Trophoblast cell (in vitro differentiated cells and primary cell): Measurements from ENCODE around the gene GTF2F2.
A peak's percentile ranks its signal among the peaks of the same experiment; 100 is the strongest.

Source experiments
- DNase-seq, 2 donors: peaks; one replicate each; pipeline ENCODE4 v3.0.0-alpha.2; 2016
- H2AFZ ChIP-seq: 2 replicates; pipeline ENCODE4 v1.6.1; 2013; ENCODE audit warnings: low read length, moderate library complexity, mild to moderate bottlenecking; ENCODE audit not compliant: insufficient read depth, poor library complexity
- H2AK5ac ChIP-seq: 2 replicates; pipeline ENCODE4 v1.6.1; 2013; ENCODE audit warnings: mild to moderate bottlenecking, low read length
- H2BK120ac ChIP-seq: 2 replicates; pipeline ENCODE4 v1.6.1; 2013; ENCODE audit warnings: low read length, mild to moderate bottlenecking, moderate library complexity; ENCODE audit not compliant: insufficient read depth, poor library complexity
- H2BK12ac ChIP-seq: 2 replicates; pipeline ENCODE4 v1.6.1; 2013; ENCODE audit warnings: mild to moderate bottlenecking, low read length, moderate library complexity
- H2BK5ac ChIP-seq: 2 replicates; pipeline ENCODE4 v1.6.1; 2013; ENCODE audit warnings: low read length, low read depth, moderate library complexity, mild to moderate bottlenecking; ENCODE audit not compliant: poor library complexity
- H3K14ac ChIP-seq: 2 replicates; pipeline ENCODE4 v1.6.1; 2013; ENCODE audit warnings: mild to moderate bottlenecking, low read length
- H3K18ac ChIP-seq: 2 replicates; pipeline ENCODE4 v1.6.1; 2013; ENCODE audit warnings: mild to moderate bottlenecking, low read length
- H3K23ac ChIP-seq: 2 replicates; pipeline ENCODE4 v1.6.1; 2013; ENCODE audit warnings: low read length
- H3K27ac ChIP-seq: 2 replicates; pipeline ENCODE4 v1.5.1; 2013; ENCODE audit warnings: low read depth, mild to moderate bottlenecking, inconsistent platforms, low read length, moderate library complexity
- H3K27me3 ChIP-seq: 2 replicates; pipeline ENCODE4 v1.6.1; 2013; ENCODE audit warnings: inconsistent platforms, mild to moderate bottlenecking, low read length, moderate library complexity; ENCODE audit not compliant: insufficient read depth
- H3K36me3 ChIP-seq, 2 experiments: 1 replicate in 1 of 2; 2 replicates in 1 of 2; pipeline ENCODE4 v1.6.1; 2013; ENCODE audit warnings: low read length in 2 of 2, mild to moderate bottlenecking in 2 of 2, moderate library complexity in 1 of 2; ENCODE audit not compliant: insufficient read depth in 2 of 2, control insufficient read depth in 1 of 2
- H3K4ac ChIP-seq: 2 replicates; pipeline ENCODE4 v1.6.1; 2013; ENCODE audit warnings: low read depth, mild to moderate bottlenecking, low read length, moderate library complexity
- H3K4me1 ChIP-seq, 2 experiments: 1 replicate in 1 of 2; 2 replicates in 1 of 2; pipeline ENCODE4 v1.6.1; 2013; ENCODE audit warnings: low read length in 2 of 2, mild to moderate bottlenecking in 2 of 2, moderate library complexity in 1 of 2; ENCODE audit not compliant: insufficient read depth in 2 of 2, control insufficient read depth in 1 of 2
- H3K4me2 ChIP-seq: 2 replicates; pipeline ENCODE4 v1.6.1; 2013; ENCODE audit warnings: inconsistent platforms, mild to moderate bottlenecking, low read length, moderate library complexity
- H3K4me3 ChIP-seq: 2 replicates; pipeline ENCODE4 v1.5.1; 2013; ENCODE audit warnings: mild to moderate bottlenecking, low read depth, low read length, inconsistent platforms
- H3K79me1 ChIP-seq: one replicate; pipeline ENCODE4 v1.6.1; 2013; ENCODE audit warnings: low read length
- H3K79me2 ChIP-seq: 2 replicates; pipeline ENCODE4 v1.6.1; 2013; ENCODE audit warnings: low read length, mild to moderate bottlenecking; ENCODE audit not compliant: control insufficient read depth, insufficient read depth, poor library complexity
- H3K9ac ChIP-seq: 2 replicates; pipeline ENCODE4 v1.6.1; 2013; ENCODE audit warnings: mild to moderate bottlenecking, low read length
- H3K9me3 ChIP-seq: 2 replicates; pipeline ENCODE4 v1.6.1; 2013; ENCODE audit warnings: low read depth, mild to moderate bottlenecking, control low read depth, inconsistent platforms, low read length; ENCODE audit not compliant: insufficient read depth
- H4K12ac ChIP-seq: 2 replicates; pipeline ENCODE4 v1.6.1; 2013; ENCODE audit warnings: low read depth, mild to moderate bottlenecking, low read length, moderate library complexity
- H4K8ac ChIP-seq: 2 replicates; pipeline ENCODE4 v1.6.1; 2013; ENCODE audit warnings: low read depth, mild to moderate bottlenecking, low read length, moderate library complexity
- H4K91ac ChIP-seq: one replicate; pipeline ENCODE4 v1.6.1; 2013; ENCODE audit warnings: low read depth, mild to moderate bottlenecking, low read length, moderate library complexity
- WGBS: extraction: QIAGEN DNeasy Blood & Tissue Kit; methylation state at CpG from one replicate; pipeline ENCODE4 v1.1.7; 2013; ENCODE audit warnings: missing lambda C conversion rate; ENCODE audit not compliant: insufficient read length, insufficient coverage; ENCODE audit errors: extremely low coverage; 5-methylcytosine and 5-hydroxymethylcytosine counted together

GTF2F2 gene

GRCh38 chr13:45122941-45123340 is 2.6 kb downstream of the GTF2F2 start:
- no peak overlapping the region for H3K4me2 ChIP-seq
- no CpG with 5 or more reads among the region's 6 CpGs for WGBS
- no peak overlapping the region for H3K4me3 ChIP-seq
- H3K14ac ChIP-seq, result no peak overlapping the region
- no peak overlapping the region for H3K27ac ChIP-seq
- H2BK120ac ChIP-seq, result no peak overlapping the region
- H3K79me1 ChIP-seq, result peaks cover 5% of the 10 kb centered on the region
- H2AFZ ChIP-seq, result no peak overlapping the region
- no peak overlapping the region for H2BK12ac ChIP-seq
- no peaks in the 10 kb centered on the region for H3K9me3 ChIP-seq
- no peak overlapping the region for H2AK5ac ChIP-seq
- peak overlapping the region; percentile 67 for H3K4ac ChIP-seq
- no peak overlapping the region for H4K8ac ChIP-seq
- H2BK5ac ChIP-seq, result no peak overlapping the region
- no peaks in the 10 kb centered on the region for H3K27me3 ChIP-seq
- no peak overlapping the region for H3K9ac ChIP-seq
- peaks cover 0 to 7% of the 10 kb centered on the region in 2 experiments for H3K4me1 ChIP-seq
- H4K12ac ChIP-seq, result no peak overlapping the region
- no peak overlapping the region for H3K18ac ChIP-seq
- no peak overlapping the region for H4K91ac ChIP-seq
- no peak for DNase-seq
- no peak overlapping the region for H3K23ac ChIP-seq
- H3K36me3 ChIP-seq, result peaks cover 2 to 3% of the 10 kb centered on the region in 2 experiments
- H3K79me2 ChIP-seq, result peaks cover 9% of the 10 kb centered on the region

DNA sequence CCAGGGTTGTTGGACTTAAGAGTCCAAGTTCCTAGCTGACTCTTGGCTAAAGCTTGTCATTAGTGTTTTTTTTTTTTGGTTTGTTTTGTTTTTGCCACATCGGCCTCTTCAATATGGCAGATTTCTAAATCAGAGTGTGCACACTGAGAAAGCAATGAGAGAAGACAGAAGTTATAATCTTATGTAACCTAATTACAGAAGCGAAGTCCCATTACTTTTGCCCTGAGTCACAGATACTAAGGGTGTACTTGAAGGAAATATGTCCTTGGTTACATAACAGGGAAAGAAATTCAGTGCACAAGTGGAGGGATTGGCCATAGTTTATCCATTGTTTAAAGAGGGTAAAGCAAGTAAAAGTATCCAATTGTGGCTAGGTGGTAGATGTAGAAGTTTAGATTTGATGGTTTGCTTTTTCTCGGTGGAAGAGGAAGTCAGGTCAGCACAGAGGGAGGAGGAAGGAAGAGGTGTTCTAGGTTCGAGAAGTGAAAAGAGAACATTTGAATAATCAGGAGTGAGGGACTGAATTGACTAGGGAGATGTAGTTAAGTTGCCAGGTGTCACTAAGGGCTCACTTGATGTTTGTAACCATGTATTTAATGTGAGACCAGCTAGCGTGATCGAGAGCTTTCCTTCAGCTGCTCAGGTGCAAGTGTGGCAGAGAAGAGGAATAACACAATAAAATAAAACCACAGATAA is 12.2 kb downstream of the GTF2F2 start:
- H2BK120ac ChIP-seq, result no peak overlapping the region
- H2BK12ac ChIP-seq, result no peak overlapping the region
- peaks cover 0 to 1% of the 10 kb centered on the region in 2 experiments for H3K36me3 ChIP-seq
- no peak overlapping the region for H2BK5ac ChIP-seq
- H3K79me1 ChIP-seq, result no peaks in the 10 kb centered on the region
- H3K4me3 ChIP-seq, result no peak overlapping the region
- H3K9me3 ChIP-seq, result no peaks in the 10 kb centered on the region
- H3K4me1 ChIP-seq, result peaks cover 0 to 1% of the 10 kb centered on the region in 2 experiments
- peak overlapping the region; percentile 71 for H3K4ac ChIP-seq
- H4K91ac ChIP-seq, result no peak overlapping the region
- H3K27me3 ChIP-seq, result no peaks in the 10 kb centered on the region
- DNase-seq, result no peak
- H3K18ac ChIP-seq, result no peak overlapping the region
- H3K9ac ChIP-seq, result no peak overlapping the region
- no CpG with 5 or more reads among the region's 6 CpGs for WGBS
- no peak overlapping the region for H3K23ac ChIP-seq
- no peak overlapping the region for H4K8ac ChIP-seq
- no peak overlapping the region for H2AK5ac ChIP-seq
- H4K12ac ChIP-seq, result no peak overlapping the region
- H3K4me2 ChIP-seq, result no peak overlapping the region
- H3K14ac ChIP-seq, result no peak overlapping the region
- H3K27ac ChIP-seq, result no peak overlapping the region
- H2AFZ ChIP-seq, result no peak overlapping the region
- H3K79me2 ChIP-seq, result peaks cover under 1% of the 10 kb centered on the region

DNA sequence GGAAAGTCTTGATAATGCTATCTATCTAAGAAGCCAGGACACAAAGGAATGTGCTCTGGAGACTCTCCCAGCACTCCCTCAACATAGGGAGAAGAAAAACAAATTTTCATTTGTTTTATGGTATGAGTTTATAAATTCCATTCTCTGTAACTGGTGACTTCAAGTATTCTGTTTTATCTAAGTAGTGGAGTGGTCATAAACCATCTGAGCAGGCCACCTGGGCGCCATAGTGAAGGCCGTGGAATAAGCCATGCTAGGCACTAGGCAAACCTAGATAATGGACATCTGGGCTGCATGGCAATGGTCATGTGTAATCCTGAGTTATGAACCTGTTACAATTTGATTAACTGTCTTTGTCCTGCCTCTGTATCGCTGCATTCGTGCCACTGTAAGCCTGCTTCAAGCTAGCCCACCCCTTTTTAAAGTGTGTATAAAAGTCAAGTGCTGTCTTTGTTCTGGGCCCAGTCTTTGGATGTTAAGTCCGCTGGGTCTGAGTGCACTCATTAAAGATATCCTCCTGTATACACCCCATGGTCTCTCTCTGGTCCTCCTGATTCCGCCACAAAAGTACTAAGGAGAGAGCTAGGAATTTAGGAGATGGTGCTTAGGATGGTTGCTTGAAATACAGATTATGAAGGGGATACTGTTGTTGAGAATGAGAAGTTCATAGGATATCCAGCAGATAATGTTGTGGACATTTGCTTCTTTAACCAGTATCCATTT is 13.2 kb downstream of the GTF2F2 start:
- Histone ChIP-seq H2BK5ac (no peak overlapping the region), H3K18ac (no peak overlapping the region), H4K8ac (no peak overlapping the region), H4K12ac (no peak overlapping the region), H3K36me3 (peaks cover 4% of the 10 kb centered on the region in 2 experiments), H3K14ac (no peak overlapping the region), H3K4me1 (peaks cover 0 to 1% of the 10 kb centered on the region in 2 experiments), H3K4ac (no peak overlapping the region), H3K4me2 (no peak overlapping the region), H2AFZ (no peak overlapping the region), H3K4me3 (no peak overlapping the region), H3K9ac (no peak overlapping the region), H3K27me3 (no peaks in the 10 kb centered on the region), H2BK12ac (no peak overlapping the region), H3K9me3 (no peaks in the 10 kb centered on the region), H3K79me2 (no peaks in the 10 kb centered on the region), H3K79me1 (no peaks in the 10 kb centered on the region), H2AK5ac (no peak overlapping the region), H3K27ac (no peak overlapping the region), H2BK120ac (no peak overlapping the region), H4K91ac (no peak overlapping the region), H3K23ac (no peak overlapping the region)
- no CpG with 5 or more reads among the region's 6 CpGs for WGBS
- DNase-seq, result no peak

DNA sequence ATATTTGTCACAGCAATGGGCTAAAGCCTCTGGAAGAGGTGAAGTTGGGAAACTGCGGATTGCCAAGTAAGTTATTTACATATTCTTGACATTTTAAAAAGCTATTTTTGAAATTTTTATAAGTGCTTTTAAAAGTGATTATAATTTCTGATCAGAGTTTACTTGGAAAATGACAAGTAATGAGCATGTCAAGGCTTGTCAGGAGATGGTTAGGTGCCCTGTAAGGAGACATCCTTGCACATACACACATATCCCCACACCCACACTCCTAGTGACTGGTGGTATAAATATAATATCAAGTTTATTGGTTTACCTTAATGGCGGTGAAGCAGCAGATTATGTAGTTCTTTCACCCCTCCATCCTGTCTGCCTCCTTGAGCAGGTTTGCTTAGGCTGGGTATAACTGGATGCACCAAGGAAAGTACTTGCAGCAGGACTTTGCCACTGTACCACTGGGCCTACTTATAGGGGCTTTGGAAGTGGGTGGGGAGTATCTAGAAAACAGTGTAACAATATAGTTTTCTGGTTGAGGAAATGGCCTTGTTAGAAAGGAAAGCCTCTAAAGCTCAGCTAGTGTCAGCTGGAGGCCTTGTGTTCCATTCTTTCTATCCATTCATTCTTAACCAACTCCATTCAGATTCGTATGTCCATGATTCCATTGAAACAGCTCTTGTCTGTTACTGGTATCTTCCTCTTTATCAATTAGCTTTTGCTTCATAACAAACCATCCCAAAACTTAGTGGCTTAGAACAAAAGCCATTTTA is 16.6 kb downstream of the GTF2F2 start:
- peaks cover 4% of the 10 kb centered on the region in 2 experiments for H3K36me3 ChIP-seq
- WGBS, result no CpG with 5 or more reads among the region's 3 CpGs
- no peak for DNase-seq
- H3K9me3 ChIP-seq, result no peaks in the 10 kb centered on the region
- H3K4me2 ChIP-seq, result no peak overlapping the region
- H2BK5ac ChIP-seq, result no peak overlapping the region
- H4K12ac ChIP-seq, result no peak overlapping the region
- no peak overlapping the region for H3K27ac ChIP-seq
- H3K9ac ChIP-seq, result no peak overlapping the region
- no peaks in the 10 kb centered on the region for H3K79me2 ChIP-seq
- H3K4me3 ChIP-seq, result no peak overlapping the region
- peak overlapping the region; percentile 74 for H3K18ac ChIP-seq
- H4K91ac ChIP-seq, result no peak overlapping the region
- H3K14ac ChIP-seq, result no peak overlapping the region
- no peaks in the 10 kb centered on the region for H3K79me1 ChIP-seq
- H2AFZ ChIP-seq, result no peak overlapping the region
- no peak overlapping the region for H3K4ac ChIP-seq
- no peaks in the 10 kb centered on the region for H3K27me3 ChIP-seq
- H2BK12ac ChIP-seq, result no peak overlapping the region
- no peak overlapping the region for H2BK120ac ChIP-seq
- no peak overlapping the region for H3K23ac ChIP-seq
- no peak overlapping the region for H2AK5ac ChIP-seq
- H4K8ac ChIP-seq, result no peak overlapping the region
- H3K4me1 ChIP-seq, result peaks cover 0 to 1% of the 10 kb centered on the region in 2 experiments
